ENCODE data around the gene CYB5A. TPM values are rescaled to one million over a fixed set of nuclear protein-coding genes. Genes with fewer than 3 reads are reported as not detected.

Gene CYB5A
- total and polyA plus RNA-seq, 2 of the 8 experiments (the other 6 are each of a cell fraction or from before 2014, with no cell fraction given) = 154 to 195 TPM

DNA sequence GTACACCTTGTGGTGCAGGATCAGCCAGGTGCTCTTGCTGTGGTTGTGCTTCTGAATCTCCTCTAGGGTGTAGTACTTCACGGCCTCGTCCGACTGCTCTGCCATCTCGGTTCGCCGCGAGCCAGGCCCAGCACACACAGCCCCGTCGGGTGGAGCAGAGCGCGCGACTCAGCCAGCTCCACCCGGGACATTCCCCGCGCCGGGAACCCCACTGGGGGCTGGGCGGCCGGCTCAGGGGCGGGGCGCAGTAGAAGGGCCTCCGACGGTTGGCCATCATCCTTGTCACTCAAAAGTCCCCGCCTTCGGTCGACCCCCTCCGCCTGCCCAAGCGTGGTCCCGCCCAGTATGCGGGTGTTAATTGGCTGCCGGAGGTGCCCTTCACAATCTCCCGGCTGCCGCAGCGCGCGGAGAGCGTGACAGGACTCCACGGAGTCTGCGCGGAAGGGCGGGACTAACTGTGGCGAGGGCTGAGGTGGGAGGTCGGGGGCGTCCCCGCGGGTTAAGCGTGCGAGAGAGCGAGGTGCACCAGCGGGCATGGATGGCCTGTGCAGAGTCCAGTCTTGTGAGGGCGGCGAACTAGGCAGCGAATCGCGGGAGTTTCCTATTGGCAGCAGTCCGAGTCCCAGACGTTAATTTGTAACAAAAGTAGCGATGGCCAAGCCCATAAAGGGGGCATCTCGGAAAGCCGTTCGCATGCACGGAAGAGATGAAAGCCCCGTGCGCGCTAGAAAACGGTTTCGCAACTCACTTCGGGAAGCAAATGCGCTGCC lies at the start of gene CYB5A (continued):
- TF ChIP-seq, protein P1, sequence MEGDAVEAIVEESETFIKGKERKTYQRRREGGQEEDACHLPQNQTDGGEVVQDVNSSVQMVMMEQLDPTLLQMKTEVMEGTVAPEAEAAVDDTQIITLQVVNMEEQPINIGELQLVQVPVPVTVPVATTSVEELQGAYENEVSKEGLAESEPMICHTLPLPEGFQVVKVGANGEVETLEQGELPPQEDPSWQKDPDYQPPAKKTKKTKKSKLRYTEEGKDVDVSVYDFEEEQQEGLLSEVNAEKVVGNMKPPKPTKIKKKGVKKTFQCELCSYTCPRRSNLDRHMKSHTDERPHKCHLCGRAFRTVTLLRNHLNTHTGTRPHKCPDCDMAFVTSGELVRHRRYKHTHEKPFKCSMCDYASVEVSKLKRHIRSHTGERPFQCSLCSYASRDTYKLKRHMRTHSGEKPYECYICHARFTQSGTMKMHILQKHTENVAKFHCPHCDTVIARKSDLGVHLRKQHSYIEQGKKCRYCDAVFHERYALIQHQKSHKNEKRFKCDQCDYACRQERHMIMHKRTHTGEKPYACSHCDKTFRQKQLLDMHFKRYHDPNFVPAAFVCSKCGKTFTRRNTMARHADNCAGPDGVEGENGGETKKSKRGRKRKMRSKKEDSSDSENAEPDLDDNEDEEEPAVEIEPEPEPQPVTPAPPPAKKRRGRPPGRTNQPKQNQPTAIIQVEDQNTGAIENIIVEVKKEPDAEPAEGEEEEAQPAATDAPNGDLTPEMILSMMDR (IDR thresholded peaks at IDR 0.05; ENCODE audit: control extremely low read depth in 1 of 3, insufficient read depth in 1 of 3, low read depth in 1 of 3, low read length in 3 of 3) = peak in 2 of 3 experiments; percentile 0 to 17; a peak in 2 of 4 replicates
- TF ChIP-seq KDM4A (IDR thresholded peaks at IDR 0.05; ENCODE audit: low read depth, low read length, severe bottlenecking) (peak; percentile 95), FOSL1 (IDR thresholded peaks at IDR 0.05; ENCODE audit: insufficient read depth, low read depth, low read length) (no peak), SIN3A (conservative IDR thresholded peaks at IDR 0.05 in 1 of 2, IDR thresholded peaks at IDR 0.05 in 1 of 2; ENCODE audit: low read depth in 1 of 2, low read length in 2 of 2) (no peak), EGR1 (IDR thresholded peaks at IDR 0.05; ENCODE audit: borderline replicate concordance, low read depth, low read length) (no peak), NRF1 (IDR thresholded peaks at IDR 0.05; ENCODE audit: low read depth, low read length) (peak; percentile 26; the same call in 1 of the 2 replicates), NANOG (IDR thresholded peaks at IDR 0.05; ENCODE audit: insufficient read depth, low read depth, low read length, poor library complexity, severe bottlenecking) (no peak), EP300 (IDR thresholded peaks at IDR 0.05; ENCODE audit: borderline replicate concordance in 1 of 2, low read depth in 2 of 2, low read length in 2 of 2) (no peak), RFX5 (IDR thresholded peaks at IDR 0.05; ENCODE audit: borderline replicate concordance, low read depth, low read length) (no peak), TAF1 (IDR thresholded peaks at IDR 0.05; ENCODE audit: low read depth, low read length) (peak; percentile 34; the same call in 1 of the 2 replicates), KDM1A (IDR thresholded peaks at IDR 0.05; ENCODE audit: borderline replicate concordance, low read length) (no peak), RXRA (IDR thresholded peaks at IDR 0.05; ENCODE audit: insufficient read depth, low read depth, low read length) (no peak), KDM5A (IDR thresholded peaks at IDR 0.05; ENCODE audit: low read length) (no peak), TBP (IDR thresholded peaks at IDR 0.05; ENCODE audit: low read depth, low read length) (no peak), SP2 (IDR thresholded peaks at IDR 0.05; ENCODE audit: low read length) (peak; percentile 79), RNF2 (IDR thresholded peaks at IDR 0.05; ENCODE audit: borderline replicate concordance, low read depth, low read length, missing control alignments, poor library complexity, severe bottlenecking) (no peak), SP4 (IDR thresholded peaks at IDR 0.05; ENCODE audit: low read length) (peak; percentile 54; the same call in 1 of the 2 replicates), SP1 (IDR thresholded peaks at IDR 0.05; ENCODE audit: low read depth, low read length) (peak; percentile 95)
- TF ChIP-seq, protein P2, sequence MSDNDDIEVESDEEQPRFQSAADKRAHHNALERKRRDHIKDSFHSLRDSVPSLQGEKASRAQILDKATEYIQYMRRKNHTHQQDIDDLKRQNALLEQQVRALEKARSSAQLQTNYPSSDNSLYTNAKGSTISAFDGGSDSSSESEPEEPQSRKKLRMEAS (IDR thresholded peaks at IDR 0.05) = peak; percentile 53
- TF ChIP-seq, protein P3, sequence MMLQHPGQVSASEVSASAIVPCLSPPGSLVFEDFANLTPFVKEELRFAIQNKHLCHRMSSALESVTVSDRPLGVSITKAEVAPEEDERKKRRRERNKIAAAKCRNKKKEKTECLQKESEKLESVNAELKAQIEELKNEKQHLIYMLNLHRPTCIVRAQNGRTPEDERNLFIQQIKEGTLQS (IDR thresholded peaks at IDR 0.05; ENCODE audit: insufficient read depth, low read depth, low read length) = no peak

Measured in H1 (cell line).